Lung (tissue), 12 donors: ENCODE measurements around the gene EHMT2. TPM values are rescaled to one million over a fixed set of nuclear protein-coding genes. Genes with fewer than 3 reads are reported as not detected.
A peak's percentile ranks its signal among the peaks of the same experiment; 100 is the strongest.
"Not testable (repeated sequence)": the region's sequence is repeated elsewhere in the genome, so short reads cannot be mapped to it uniquely, and the experiment has no call there.

ENCODE experiments used
- ATAC-seq: fragments of 200-7000 bp; cut with Tn5 transposase; one replicate; pipeline ENCODE4 v1.9.1; 2020; ENCODE audit warnings: moderate number of reproducible peaks; ENCODE audit not compliant: insufficient read depth, low FRiP score
- DNase-seq, 3 donors: peaks; one replicate each; pipeline ENCODE4 v3.0.0-alpha.2; 2013 to 2017
- H3K27ac ChIP-seq, 2 donors: one replicate each; pipeline ENCODE4 v1.5.1; 2013; ENCODE audit warnings: mild to moderate bottlenecking in 2 of 2, moderate library complexity in 2 of 2, control low read depth in 1 of 2, inconsistent platforms in 1 of 2, low read depth in 1 of 2, low read length in 1 of 2
- H3K27me3 ChIP-seq, 3 donors: one replicate each; pipeline ENCODE4 v1.5.1; 2013; ENCODE audit warnings: low read length in 2 of 3; ENCODE audit not compliant: control insufficient read depth in 3 of 3, insufficient read depth in 3 of 3
- H3K36me3 ChIP-seq, 4 donors: one replicate each; pipeline ENCODE4 v1.5.1; 2013; ENCODE audit warnings: low read length in 4 of 4, mild to moderate bottlenecking in 1 of 4, moderate library complexity in 1 of 4; ENCODE audit not compliant: control insufficient read depth in 4 of 4, insufficient read depth in 4 of 4
- H3K4me1 ChIP-seq, 5 donors: one replicate each; pipeline ENCODE4 v1.5.1; 2013; ENCODE audit warnings: low read length in 5 of 5, mild to moderate bottlenecking in 2 of 5, moderate library complexity in 1 of 5; ENCODE audit not compliant: control insufficient read depth in 5 of 5, insufficient read depth in 5 of 5
- H3K4me3 ChIP-seq: one replicate; pipeline ENCODE4 v1.5.1; 2013; ENCODE audit warnings: mild to moderate bottlenecking, control low read depth, moderate library complexity
- H3K9ac ChIP-seq, 2 donors: one replicate each; pipeline ENCODE4 v1.5.1; 2013; ENCODE audit warnings: low read length in 2 of 2, control low read depth in 1 of 2; ENCODE audit not compliant: insufficient read depth in 1 of 2
- H3K9me3 ChIP-seq, 4 donors: one replicate each; pipeline ENCODE4 v1.5.1; 2013; ENCODE audit warnings: low read length in 3 of 4, mild to moderate bottlenecking in 1 of 4, moderate library complexity in 1 of 4; ENCODE audit not compliant: control insufficient read depth in 4 of 4, insufficient read depth in 3 of 4
- WGBS, 2 donors: extraction: QIAGEN DNeasy Blood & Tissue Kit; methylation state at CpG; one replicate each; pipeline ENCODE4 v1.1.7; 2013; 5-methylcytosine and 5-hydroxymethylcytosine counted together
- polyA plus RNA-seq, 2 donors: library from polyadenylated mRNA; stranded (reverse); fragments of 200-250 nt; gene quantifications; one replicate each; pipeline ENCODE4 v1.2.1, GENCODE V29; 2013
- total RNA-seq, 2 donors: library from RNA; depleted of rRNA in 1 of 2; stranded (reverse); fragments of >200 nt in 1 of 2; gene quantifications; one replicate each; pipeline ENCODE4 v1.2.1, GENCODE V29; 2014 to 2021
- TF ChIP-seq, protein P1 (sequence below): IDR thresholded peaks from 2 replicates; pipeline ENCODE4 v1.5.1; 2012; ENCODE audit warnings: mild to moderate bottlenecking; ENCODE audit errors: control extremely low read depth, extremely low read depth
- donor health status: control.
- donor health status: control.
- donor health status: Bipolar disorder and iron deficiency.
- donor health status: healthy.
- donor health status: DM: yes; HTN: yes; CAD: no.

The EHMT2 gene
- total and polyA plus RNA-seq, 4 donors = 21.2 to 43.4 (median 34.8) TPM

DNA sequence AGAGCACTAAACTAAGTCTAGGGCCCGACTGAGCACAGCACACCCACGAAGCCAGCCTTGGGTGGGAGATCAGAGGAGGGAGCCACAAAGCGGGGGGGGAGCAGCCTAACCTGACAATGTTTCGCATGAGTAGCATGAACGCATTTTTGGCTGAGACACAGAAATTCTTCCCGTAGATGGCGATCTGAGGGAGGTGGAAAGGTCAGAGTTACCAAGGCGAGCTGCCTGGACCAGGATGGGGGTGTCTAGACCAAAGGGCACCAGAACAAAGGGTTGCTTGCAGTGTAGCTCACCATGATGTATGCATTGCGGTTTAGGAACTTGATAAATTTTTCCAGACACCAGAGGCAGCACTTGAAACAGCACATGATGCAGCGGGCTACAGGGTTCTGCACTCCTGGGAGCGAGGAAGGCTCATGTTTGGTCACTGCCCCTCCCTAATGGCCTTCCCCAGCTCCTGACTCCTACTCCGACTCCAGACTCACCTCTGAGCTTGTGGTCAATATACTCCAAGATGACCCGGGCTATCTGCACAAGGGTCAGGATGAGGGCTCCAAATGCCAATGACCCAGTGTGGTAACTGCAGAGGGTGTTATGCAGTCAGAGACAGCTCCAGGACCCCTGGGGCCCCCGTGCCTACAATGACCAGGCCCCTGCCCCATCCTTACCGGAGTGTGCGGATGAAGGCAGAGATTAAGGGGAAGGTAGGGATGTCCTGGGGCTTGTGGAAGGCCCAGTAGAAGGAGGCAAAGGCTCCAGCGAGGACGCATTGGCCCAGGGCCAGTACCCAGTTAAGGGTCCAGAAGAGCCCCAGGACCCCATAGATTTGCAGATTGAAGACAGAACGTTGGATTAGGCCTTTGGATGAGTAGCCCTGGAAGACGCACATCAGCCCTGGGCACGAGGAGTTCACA, 32.0 kb downstream of the EHMT2 start:
- no peak for DNase-seq
- H3K36me3 ChIP-seq = peaks cover 0 to 1% (median 0%) of the 10 kb centered on the region in 4 donors
- H3K27ac ChIP-seq = no peak overlapping the region
- TF ChIP-seq, protein P1, sequence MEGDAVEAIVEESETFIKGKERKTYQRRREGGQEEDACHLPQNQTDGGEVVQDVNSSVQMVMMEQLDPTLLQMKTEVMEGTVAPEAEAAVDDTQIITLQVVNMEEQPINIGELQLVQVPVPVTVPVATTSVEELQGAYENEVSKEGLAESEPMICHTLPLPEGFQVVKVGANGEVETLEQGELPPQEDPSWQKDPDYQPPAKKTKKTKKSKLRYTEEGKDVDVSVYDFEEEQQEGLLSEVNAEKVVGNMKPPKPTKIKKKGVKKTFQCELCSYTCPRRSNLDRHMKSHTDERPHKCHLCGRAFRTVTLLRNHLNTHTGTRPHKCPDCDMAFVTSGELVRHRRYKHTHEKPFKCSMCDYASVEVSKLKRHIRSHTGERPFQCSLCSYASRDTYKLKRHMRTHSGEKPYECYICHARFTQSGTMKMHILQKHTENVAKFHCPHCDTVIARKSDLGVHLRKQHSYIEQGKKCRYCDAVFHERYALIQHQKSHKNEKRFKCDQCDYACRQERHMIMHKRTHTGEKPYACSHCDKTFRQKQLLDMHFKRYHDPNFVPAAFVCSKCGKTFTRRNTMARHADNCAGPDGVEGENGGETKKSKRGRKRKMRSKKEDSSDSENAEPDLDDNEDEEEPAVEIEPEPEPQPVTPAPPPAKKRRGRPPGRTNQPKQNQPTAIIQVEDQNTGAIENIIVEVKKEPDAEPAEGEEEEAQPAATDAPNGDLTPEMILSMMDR = no peak
- no peak overlapping the region for H3K9ac ChIP-seq
- H3K4me3 ChIP-seq = no peak overlapping the region
- WGBS, 2 donors = 89 to 91% methylated on average over 21 of the region's 21 CpGs
- H3K9me3 ChIP-seq = no peaks in the 10 kb centered on the region
- ATAC-seq = no peak
- peaks cover 0 to 17% (median 5%) of the 10 kb centered on the region in 5 donors for H3K4me1 ChIP-seq
- no peaks in the 10 kb centered on the region for H3K27me3 ChIP-seq

DNA sequence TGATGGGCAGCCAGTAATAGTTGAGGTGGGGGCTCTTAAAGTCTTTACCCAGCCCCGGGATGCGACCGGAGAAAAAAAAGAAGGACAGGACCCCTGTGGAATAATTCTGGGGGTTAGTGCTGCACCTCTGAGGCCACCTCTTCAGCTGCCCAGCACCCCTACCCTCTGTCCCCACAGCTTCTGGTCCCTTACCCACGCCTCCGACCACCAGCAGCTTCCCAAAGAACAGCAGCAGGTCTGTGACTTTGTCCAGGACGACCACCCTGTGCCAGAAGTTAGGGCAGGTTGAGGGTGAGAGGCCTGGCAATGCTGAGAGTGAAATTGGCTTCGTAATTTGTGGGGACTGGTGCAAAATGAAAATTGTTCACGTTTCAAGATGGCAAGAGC, 32.7 kb downstream of the EHMT2 start:
- no peak for DNase-seq
- peaks cover 0 to 6% (median 3%) of the 10 kb centered on the region in 4 donors for H3K36me3 ChIP-seq
- H3K9ac ChIP-seq = no peak overlapping the region
- H3K9me3 ChIP-seq = no peaks in the 10 kb centered on the region
- no peak overlapping the region for H3K4me3 ChIP-seq
- peaks cover 0 to 17% (median 5%) of the 10 kb centered on the region in 5 donors for H3K4me1 ChIP-seq
- 89 to 96% methylated on average over 8 of the region's 8 CpGs for WGBS, 2 donors
- TF ChIP-seq, protein P1 = no peak
- H3K27me3 ChIP-seq = no peaks in the 10 kb centered on the region
- no peak for ATAC-seq
- H3K27ac ChIP-seq = no peak overlapping the region

- peaks cover 0 to 17% (median 5%) of the 10 kb centered on the region in 5 donors for H3K4me1 ChIP-seq
- not testable (repeated sequence) for H3K9ac ChIP-seq, H3K4me3 ChIP-seq, ATAC-seq, DNase-seq, H3K9me3 ChIP-seq, H3K27me3 ChIP-seq
- H3K36me3 ChIP-seq = peaks cover 0 to 13% (median 7%) of the 10 kb centered on the region in 4 donors
- WGBS, 2 donors = 9 to 11% methylated on average over 16 of the region's 16 CpGs
- peak overlapping the region in 1 of 2 donors; percentile 73 for H3K27ac ChIP-seq
These were observed 33.4 kb downstream of the EHMT2 start for GRCh38 chr6:31864123-31864562.
